Calu3 (cell line): ENCODE measurements around the gene ZDHHC18. TPM values are rescaled to one million over a fixed set of nuclear protein-coding genes. Genes with fewer than 3 reads are reported as not detected.
A peak's percentile ranks its signal among the peaks of the same experiment; 100 is the strongest.
"Not testable (repeated sequence)": the region's sequence is repeated elsewhere in the genome, so short reads cannot be mapped to it uniquely, and the experiment has no call there.

Source experiments
- BruUV-seq: library from RNA; stranded (reverse); fragments of 400-500 nt; replicated peaks from 2 replicates; lab custom pipeline; 2021; lab: Mats Ljungman, UMichigan
- CTCF ChIA-PET: fragments of 300-600 bp; sonication (Branson Sonifier 250); formaldehyde crosslinking; loops from one replicate; lab custom pipeline; 2022; ENCODE audit warnings: antibody characterized with exemption; lab: Charles Lee
- DNase-seq: peaks from one replicate; pipeline ENCODE4 v3.0.0; 2022
- H3K27ac Mint-ChIP-seq: one replicate; pipeline ENCODE4 v1.8.0; 2022; ENCODE audit warnings: mixed read lengths; ENCODE audit not compliant: unreplicated experiment
- H3K27me3 Mint-ChIP-seq: one replicate; pipeline ENCODE4 v1.8.0; 2022; ENCODE audit warnings: mixed read lengths; ENCODE audit not compliant: unreplicated experiment
- H3K36me3 Mint-ChIP-seq: one replicate; pipeline ENCODE4 v1.8.0; 2022; ENCODE audit warnings: mild to moderate bottlenecking, moderate library complexity, mixed read lengths; ENCODE audit not compliant: insufficient read depth, unreplicated experiment
- H3K4me1 Mint-ChIP-seq: one replicate; pipeline ENCODE4 v1.8.0; 2022; ENCODE audit warnings: mild to moderate bottlenecking, low read depth, mixed read lengths; ENCODE audit not compliant: unreplicated experiment
- H3K4me3 Mint-ChIP-seq: one replicate; pipeline ENCODE4 v1.8.0; 2022; ENCODE audit warnings: mild to moderate bottlenecking, low read depth, moderate library complexity, mixed read lengths; ENCODE audit not compliant: unreplicated experiment
- H3K9me3 Mint-ChIP-seq: one replicate; pipeline ENCODE4 v1.8.0; 2022; ENCODE audit warnings: low read depth, mixed read lengths; ENCODE audit not compliant: unreplicated experiment
- intact Hi-C: fragments of 100-400 bp; cut with micrococcal nuclease; formaldehyde crosslinking; loops from one replicate; pipeline ENCODE4 v1.10.0; 2022; ENCODE audit not compliant: unreplicated experiment
- total RNA-seq: library from RNA; stranded (reverse); gene quantifications from 2 replicates; pipeline ENCODE4 v1.2.3, GENCODE V29; 2022
- TF ChIP-seq, protein P1 (sequence below): fragments of 200-600 bp; IDR thresholded peaks from one replicate; pipeline ENCODE4 v1.8.0; 2022; ENCODE audit warnings: antibody characterized with exemption; ENCODE audit not compliant: unreplicated experiment

Gene ZDHHC18
- total RNA-seq, 1 experiment from 2014 or later = 21.8 TPM

DNA sequence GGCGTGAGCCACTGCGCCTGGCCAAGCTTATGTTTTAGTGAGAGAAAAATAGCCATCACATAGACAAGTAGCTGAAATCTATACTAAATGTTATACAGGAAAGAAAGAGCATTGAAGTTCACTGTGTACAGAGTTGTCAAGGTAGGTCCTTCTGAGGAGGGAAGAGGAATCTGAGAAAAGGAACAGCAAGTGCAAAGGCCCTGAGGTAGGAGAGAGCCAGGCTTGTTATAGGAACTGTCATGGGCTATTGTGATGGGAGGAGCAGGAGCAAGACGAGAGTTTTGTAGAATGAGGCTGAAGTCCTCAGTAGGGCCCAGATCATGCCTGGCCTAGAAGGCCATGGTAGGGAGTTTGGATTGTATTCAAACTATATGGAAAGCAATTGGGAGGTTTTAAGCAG lies 4.6 kb downstream of the ZDHHC18 start:
- intact Hi-C loops = no loop called here
- H3K4me3 Mint-ChIP-seq = no peak overlapping the region
- no peak for DNase-seq
- H3K27me3 Mint-ChIP-seq = no peaks in the 10 kb centered on the region
- H3K36me3 Mint-ChIP-seq = peaks cover 27% of the 10 kb centered on the region
- no peak overlapping the region for H3K27ac Mint-ChIP-seq
- no peaks in the 10 kb centered on the region for H3K9me3 Mint-ChIP-seq
- BruUV-seq = no TSS peak
- peaks cover 31% of the 10 kb centered on the region for H3K4me1 Mint-ChIP-seq
- CTCF ChIA-PET = interaction anchor here (0.6 to 0.9 kb wide), 3 partner anchors 31 to 330 kb away, joined by 3 to 5 read pairs (median 3); no protein-coding TSS in a partner anchor
- TF ChIP-seq, protein P1, sequence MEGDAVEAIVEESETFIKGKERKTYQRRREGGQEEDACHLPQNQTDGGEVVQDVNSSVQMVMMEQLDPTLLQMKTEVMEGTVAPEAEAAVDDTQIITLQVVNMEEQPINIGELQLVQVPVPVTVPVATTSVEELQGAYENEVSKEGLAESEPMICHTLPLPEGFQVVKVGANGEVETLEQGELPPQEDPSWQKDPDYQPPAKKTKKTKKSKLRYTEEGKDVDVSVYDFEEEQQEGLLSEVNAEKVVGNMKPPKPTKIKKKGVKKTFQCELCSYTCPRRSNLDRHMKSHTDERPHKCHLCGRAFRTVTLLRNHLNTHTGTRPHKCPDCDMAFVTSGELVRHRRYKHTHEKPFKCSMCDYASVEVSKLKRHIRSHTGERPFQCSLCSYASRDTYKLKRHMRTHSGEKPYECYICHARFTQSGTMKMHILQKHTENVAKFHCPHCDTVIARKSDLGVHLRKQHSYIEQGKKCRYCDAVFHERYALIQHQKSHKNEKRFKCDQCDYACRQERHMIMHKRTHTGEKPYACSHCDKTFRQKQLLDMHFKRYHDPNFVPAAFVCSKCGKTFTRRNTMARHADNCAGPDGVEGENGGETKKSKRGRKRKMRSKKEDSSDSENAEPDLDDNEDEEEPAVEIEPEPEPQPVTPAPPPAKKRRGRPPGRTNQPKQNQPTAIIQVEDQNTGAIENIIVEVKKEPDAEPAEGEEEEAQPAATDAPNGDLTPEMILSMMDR = no peak

DNA sequence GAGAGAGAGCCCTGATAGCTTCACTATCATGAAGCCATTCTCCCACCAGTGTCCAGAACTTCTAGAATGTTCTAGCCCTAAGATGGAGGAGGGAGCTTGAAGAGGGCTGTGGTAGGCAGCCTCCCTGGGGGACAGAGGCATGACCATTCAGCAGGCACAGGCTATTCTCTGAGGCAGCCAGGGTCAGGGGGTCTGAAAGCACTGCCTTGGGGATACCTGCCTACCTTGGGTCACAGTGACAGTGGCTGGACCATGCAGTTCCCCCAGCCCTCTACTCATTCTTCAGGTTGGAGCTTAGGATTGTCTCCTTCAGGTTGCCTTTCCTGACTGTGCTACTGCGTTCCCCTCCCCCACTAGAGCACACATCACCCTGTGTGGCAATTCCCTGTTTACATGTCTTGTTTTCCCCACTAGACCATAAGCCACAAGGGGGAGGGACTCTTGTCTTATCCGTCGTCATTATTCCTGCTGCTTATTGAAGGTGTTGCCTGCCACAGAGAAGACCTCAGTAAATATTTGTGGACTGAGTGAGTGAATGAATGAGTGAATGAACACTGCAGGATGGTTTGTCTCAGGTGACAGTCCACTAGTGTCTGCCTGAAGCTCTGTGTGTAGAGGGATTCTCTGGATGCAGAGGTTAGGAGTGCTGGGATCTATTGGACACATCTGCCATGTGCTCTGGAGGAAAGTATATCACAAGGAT lies 5.2 kb downstream of the ZDHHC18 start:
- intact Hi-C loops = no loop called here
- H3K27ac Mint-ChIP-seq = no peak overlapping the region
- H3K4me3 Mint-ChIP-seq = no peak overlapping the region

DNA sequence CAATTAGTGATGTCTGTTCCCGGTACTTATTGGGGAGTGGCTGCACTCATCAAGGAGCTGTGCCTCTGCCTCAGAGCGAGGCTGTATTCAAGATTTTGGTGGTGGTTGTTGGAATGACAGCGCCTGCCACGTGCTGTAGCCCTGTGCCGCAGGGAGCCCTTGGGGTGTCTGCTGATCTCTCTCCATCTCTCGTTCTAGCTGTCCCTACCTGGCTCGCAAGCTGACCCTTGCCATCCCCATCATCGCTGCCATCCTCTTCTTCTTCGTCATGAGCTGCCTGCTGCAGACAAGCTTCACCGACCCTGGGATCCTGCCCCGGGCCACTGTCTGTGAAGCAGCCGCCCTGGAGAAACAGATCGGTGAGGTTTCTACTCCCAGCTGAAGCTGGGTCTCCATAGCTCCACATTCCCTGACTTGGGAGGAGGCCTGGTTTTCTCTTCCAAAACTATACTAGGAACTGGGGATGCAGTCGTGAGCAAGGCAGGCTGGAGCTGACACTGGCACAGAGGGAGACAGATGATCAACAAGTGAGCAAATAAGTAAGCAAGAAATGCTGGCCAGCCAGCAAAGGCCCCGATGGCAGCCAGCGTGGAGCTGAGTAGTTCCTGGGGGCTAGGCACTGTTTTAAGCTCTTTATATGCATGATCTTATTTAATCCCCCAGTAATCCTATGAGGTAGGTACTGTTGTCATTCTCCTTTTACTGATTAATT lies 5.9 kb downstream of the ZDHHC18 start:
- no TSS peak for BruUV-seq
- Mint-ChIP-seq H3K9me3 (no peaks in the 10 kb centered on the region), H3K27ac (no peak overlapping the region), H3K4me3 (no peak overlapping the region), H3K4me1 (peaks cover 28% of the 10 kb centered on the region), H3K27me3 (no peaks in the 10 kb centered on the region), H3K36me3 (peaks cover 18% of the 10 kb centered on the region)
- no peak for DNase-seq
- TF ChIP-seq, protein P1 = no peak
- intact Hi-C loops = no loop called here
- CTCF ChIA-PET = no interaction called here

More for the DNA sequence above, 5.2 kb downstream of the ZDHHC18 start:
- CTCF ChIA-PET = interaction anchor here (0.7 to 0.9 kb wide), 2 partner anchors 30 to 36 kb away, joined by 3 read pairs; no protein-coding TSS in a partner anchor
- BruUV-seq = no TSS peak
- peaks cover 24% of the 10 kb centered on the region for H3K36me3 Mint-ChIP-seq
- no peak for DNase-seq
- no peaks in the 10 kb centered on the region for H3K27me3 Mint-ChIP-seq
- H3K4me1 Mint-ChIP-seq = peaks cover 31% of the 10 kb centered on the region
- H3K9me3 Mint-ChIP-seq = no peaks in the 10 kb centered on the region
- TF ChIP-seq, protein P1 = no peak

DNA sequence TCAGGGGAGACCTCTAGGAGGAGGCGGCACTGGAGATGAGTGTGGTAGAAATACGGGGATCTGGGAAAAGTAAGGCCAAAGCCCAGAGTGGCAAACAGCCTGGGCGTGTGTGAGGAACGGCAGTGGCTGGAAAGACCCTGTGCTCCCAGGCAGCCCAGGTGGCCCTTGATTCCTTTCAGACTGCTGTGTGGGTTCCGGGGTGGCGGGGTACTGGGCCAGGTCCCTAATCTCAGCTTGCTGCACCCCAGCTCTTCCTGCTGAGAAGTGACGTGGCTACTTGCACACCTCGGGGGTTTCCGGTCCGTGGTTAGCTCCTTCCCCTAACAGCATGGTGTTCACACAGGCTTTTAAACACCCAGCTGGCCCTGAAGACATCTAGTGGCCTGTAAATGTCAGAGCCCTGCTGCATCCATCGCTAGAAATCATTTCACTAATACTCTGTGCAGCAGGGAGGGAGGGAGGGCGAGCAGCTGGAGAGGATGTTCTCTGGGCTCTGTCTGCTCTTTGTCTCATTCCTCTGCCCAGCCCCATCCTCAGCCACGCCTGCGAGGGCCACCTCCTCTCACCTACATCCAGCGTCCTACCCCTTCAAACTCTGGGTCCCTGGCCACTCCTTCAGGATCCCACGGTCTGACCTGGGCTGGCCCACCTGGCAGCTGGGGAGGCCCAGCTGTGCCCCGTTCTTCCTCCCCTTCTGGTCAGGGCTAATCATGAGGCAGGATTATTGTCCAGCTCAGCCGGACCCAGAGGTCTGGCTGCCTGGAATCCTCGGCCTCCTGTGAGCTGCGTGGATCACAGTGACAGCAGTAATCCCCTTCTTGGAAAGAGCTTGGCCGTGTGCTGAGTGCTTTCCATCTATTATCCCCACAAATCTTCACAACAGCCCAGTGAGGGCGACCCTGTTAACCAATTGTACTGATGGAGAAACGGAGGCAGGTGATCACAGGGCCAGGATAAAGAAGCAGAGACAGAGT lies 7.2 kb downstream of the ZDHHC18 start:
- no peaks in the 10 kb centered on the region for H3K9me3 Mint-ChIP-seq
- H3K4me3 Mint-ChIP-seq = no peak overlapping the region
- no peaks in the 10 kb centered on the region for H3K27me3 Mint-ChIP-seq
- CTCF ChIA-PET = no interaction called here
- intact Hi-C loops = no loop called here
- no TSS peak for BruUV-seq
- no peak for DNase-seq
- no peak overlapping the region for H3K27ac Mint-ChIP-seq
- H3K36me3 Mint-ChIP-seq = peaks cover 14% of the 10 kb centered on the region
- TF ChIP-seq, protein P1 = no peak
- peaks cover 19% of the 10 kb centered on the region for H3K4me1 Mint-ChIP-seq

DNA sequence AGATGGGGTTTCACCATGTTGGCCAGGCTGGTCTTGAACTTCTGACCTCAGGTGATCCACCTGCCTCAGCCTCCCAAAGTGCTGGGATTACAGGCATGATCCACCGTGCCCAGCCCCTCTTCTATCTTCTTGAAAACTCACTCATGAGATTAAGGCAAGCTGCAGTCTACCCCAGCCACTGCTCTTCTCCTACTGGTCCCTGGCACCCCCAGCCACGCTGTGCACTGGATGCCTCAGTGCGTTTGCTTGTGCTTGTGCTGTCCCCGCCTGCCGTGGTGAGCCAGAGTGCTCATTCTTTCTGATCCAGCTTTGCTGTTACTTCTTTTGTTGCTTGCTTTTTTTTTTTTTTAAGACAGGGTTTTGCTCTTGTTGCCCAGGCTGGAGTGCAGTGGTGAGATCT lies 11.2 kb downstream of the ZDHHC18 start:
- H3K27me3 Mint-ChIP-seq, H3K9me3 Mint-ChIP-seq, DNase-seq, intact Hi-C loops, H3K4me1 Mint-ChIP-seq, BruUV-seq, H3K4me3 Mint-ChIP-seq, CTCF ChIA-PET: not testable (repeated sequence)
- H3K36me3 Mint-ChIP-seq = peaks cover 14% of the 10 kb centered on the region
- H3K27ac Mint-ChIP-seq = peak overlapping the region; percentile 54
